ENCODE results near the gene EPHB2. TPM values are rescaled to one million over a fixed set of nuclear protein-coding genes. Genes with fewer than 3 reads are reported as not detected.

Gene EPHB2
- total RNA-seq, 1 donor from 2014 or later = not detected

GRCh38 chr1:22741118-22741517 lies 30.5 kb downstream of the EPHB2 start:
- Mint-ChIP-seq H3K4me1 (no peaks in the 10 kb centered on the region), H3K9me3 (no peaks in the 10 kb centered on the region), H3K27ac (no peak overlapping the region), H3K4me3 (no peak overlapping the region), H3K27me3 (peaks cover 9% of the 10 kb centered on the region), H3K36me3 (ENCODE audit: low read depth) (no peaks in the 10 kb centered on the region)
- no peak for DNase-seq
- intact Hi-C loops (cut with micrococcal nuclease) = no loop called here

DNA sequence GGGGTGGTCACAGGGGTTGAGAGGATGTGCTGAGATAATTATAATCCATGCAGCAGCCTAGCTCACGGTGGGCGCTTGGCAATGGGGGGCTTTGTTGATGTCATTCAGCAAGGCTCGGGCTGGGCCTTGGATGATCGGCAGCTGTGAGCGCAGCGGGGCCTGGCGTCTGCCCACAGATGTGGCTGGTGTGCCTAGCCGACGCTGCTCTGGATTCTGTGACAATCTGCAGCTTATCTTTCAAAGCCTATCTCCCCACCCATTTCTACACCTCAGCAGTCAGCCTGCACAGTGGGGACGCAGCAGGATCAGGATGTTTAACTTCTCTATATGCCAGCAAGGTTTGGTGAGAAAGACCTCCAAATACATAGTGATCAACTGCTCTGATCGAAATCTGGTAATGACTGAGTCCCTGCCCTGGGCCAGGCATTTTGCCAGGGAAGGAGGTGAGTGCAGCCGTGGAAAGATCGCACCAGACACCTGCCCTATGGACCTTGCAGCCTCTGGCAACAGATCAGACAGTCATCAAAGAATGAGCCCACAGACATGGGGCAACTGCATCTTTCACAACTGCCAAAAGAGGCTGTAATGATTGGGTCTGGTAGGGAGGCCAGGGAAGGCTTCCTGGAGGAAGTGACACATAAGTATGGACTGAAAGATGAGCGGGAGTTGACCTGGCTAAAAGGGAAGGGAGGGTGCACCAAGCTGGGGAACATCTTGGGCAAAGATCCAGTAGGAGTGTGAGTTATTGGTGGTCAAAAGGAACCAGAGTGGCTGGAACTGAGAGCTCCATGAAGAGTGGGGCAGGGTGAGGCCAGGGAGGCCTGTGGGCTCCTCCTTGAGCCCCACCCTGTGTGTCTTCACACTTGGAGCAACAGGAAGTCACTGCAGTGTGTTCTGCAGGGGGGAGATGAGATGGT lies 35.3 kb downstream of the EPHB2 start:
- no peaks in the 10 kb centered on the region for H3K36me3 Mint-ChIP-seq (ENCODE audit: low read depth)
- H3K4me3 Mint-ChIP-seq = no peak overlapping the region
- intact Hi-C loops (cut with micrococcal nuclease) = no loop called here
- peaks cover 5% of the 10 kb centered on the region for H3K4me1 Mint-ChIP-seq
- no peaks in the 10 kb centered on the region for H3K9me3 Mint-ChIP-seq
- no peak overlapping the region for H3K27ac Mint-ChIP-seq
- H3K27me3 Mint-ChIP-seq = peaks cover 6% of the 10 kb centered on the region
- DNase-seq = no peak

DNA sequence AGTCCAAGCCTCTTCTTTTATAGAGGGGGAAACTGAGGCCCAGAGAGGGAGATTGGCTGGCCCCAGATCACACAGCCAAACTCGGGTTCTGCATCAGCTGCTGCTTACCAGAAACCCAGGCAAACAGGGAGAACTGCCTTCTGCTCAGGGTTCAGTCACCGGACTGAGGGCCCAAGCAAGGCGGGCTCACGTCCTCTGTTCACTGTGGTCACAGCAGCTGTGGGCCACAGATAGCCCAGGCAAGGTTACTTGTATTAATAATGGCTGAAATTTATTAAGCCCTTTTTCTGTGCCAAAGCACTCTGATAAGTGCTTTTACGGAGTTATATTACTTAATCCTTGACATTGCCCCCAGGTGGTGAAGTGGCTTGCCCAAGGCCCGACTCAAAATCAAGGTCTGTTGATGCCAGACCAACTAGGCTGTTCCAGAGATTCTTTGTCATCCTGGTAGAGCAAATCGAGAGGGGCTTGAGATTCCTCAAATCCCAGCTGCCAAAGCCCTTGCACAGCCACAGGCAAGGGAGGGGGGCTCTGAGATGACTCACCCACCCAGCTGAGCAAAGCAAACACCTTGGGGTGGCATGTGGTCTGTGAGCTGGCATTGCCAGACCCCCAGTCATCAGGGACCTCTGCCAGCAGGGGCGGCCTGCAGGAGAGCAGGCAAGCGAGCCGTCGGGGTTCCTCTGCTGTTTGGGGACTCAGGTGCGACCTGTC lies 36.5 kb downstream of the EPHB2 start:
- intact Hi-C loops (cut with micrococcal nuclease) = no loop called here
- Mint-ChIP-seq H3K27me3 (no peaks in the 10 kb centered on the region), H3K4me3 (no peak overlapping the region), H3K4me1 (peaks cover 5% of the 10 kb centered on the region), H3K36me3 (ENCODE audit: low read depth) (no peaks in the 10 kb centered on the region), H3K9me3 (no peaks in the 10 kb centered on the region), H3K27ac (no peak overlapping the region)
- DNase-seq = no peak

DNA sequence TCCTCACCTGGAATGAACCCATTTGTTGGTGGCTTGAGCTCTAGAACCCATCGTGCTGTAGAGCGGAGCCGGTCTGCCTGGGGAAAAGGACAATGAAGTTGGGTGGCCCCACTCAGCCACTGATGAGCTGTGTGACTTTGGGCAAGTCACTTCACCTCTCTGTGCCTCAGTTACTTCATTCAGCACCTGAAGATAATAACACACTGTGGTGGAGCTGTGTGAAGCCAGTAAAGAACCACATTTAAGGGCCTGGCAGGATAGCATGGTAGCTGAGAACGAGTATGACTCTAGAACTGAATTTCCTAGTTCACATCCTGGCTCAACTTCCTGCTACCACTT lies 37.1 kb downstream of the EPHB2 start:
- H3K4me3 Mint-ChIP-seq = no peak overlapping the region
- H3K27ac Mint-ChIP-seq = no peak overlapping the region
- intact Hi-C loops (cut with micrococcal nuclease) = no loop called here

GRCh38 chr1:22749503-22749902 lies 38.9 kb downstream of the EPHB2 start:
- Mint-ChIP-seq H3K27ac (no peak overlapping the region), H3K4me3 (no peak overlapping the region), H3K27me3 (no peaks in the 10 kb centered on the region), H3K36me3 (ENCODE audit: low read depth) (no peaks in the 10 kb centered on the region), H3K9me3 (no peaks in the 10 kb centered on the region), H3K4me1 (peaks cover 5% of the 10 kb centered on the region)
- DNase-seq = no peak
- intact Hi-C loops (cut with micrococcal nuclease) = no loop called here

More for the DNA sequence above, 37.1 kb downstream of the EPHB2 start:
- no peaks in the 10 kb centered on the region for H3K9me3 Mint-ChIP-seq
- H3K36me3 Mint-ChIP-seq (ENCODE audit: low read depth) = no peaks in the 10 kb centered on the region
- H3K4me1 Mint-ChIP-seq = peaks cover 5% of the 10 kb centered on the region
- H3K27me3 Mint-ChIP-seq = no peaks in the 10 kb centered on the region
- DNase-seq = no peak

- no peak for DNase-seq
- H3K4me1 Mint-ChIP-seq = peaks cover 5% of the 10 kb centered on the region
- H3K36me3 Mint-ChIP-seq (ENCODE audit: low read depth) = no peaks in the 10 kb centered on the region
- no peak overlapping the region for H3K4me3 Mint-ChIP-seq
- no peaks in the 10 kb centered on the region for H3K27me3 Mint-ChIP-seq
- no peaks in the 10 kb centered on the region for H3K9me3 Mint-ChIP-seq
- peak overlapping the region; percentile 16 for H3K27ac Mint-ChIP-seq
- intact Hi-C loops (cut with micrococcal nuclease) = no loop called here
Observed at GRCh38 chr1:22749919-22750684, 39.5 kb downstream of the EPHB2 start.

DNA sequence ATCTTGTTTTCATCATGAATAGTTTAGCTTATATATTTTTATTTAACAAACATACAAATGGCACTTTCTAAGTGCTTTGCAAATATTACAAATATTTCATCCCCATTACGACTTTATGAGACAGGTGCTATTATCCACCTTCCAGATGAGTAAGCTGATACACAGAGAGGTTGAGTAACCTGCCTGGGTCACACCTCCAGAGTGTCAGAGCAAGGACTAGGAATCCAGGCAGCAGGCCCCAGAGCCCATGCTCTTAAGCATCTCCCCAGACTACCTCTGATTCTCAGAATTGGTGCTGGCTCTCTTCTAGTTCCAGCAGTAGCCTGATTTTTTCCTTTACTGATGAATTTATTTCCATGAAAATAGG lies 40.0 kb downstream of the EPHB2 start:
- DNase-seq = no peak
- Mint-ChIP-seq H3K27ac (no peak overlapping the region), H3K9me3 (no peaks in the 10 kb centered on the region), H3K4me1 (peaks cover 5% of the 10 kb centered on the region), H3K27me3 (no peaks in the 10 kb centered on the region), H3K36me3 (ENCODE audit: low read depth) (no peaks in the 10 kb centered on the region), H3K4me3 (no peak overlapping the region)
- intact Hi-C loops (cut with micrococcal nuclease) = no loop called here

GRCh38 chr1:22751124-22751531 lies 40.5 kb downstream of the EPHB2 start:
- H3K4me3 Mint-ChIP-seq = no peak overlapping the region
- DNase-seq = no peak
- H3K27me3 Mint-ChIP-seq = no peaks in the 10 kb centered on the region
- no peaks in the 10 kb centered on the region for H3K36me3 Mint-ChIP-seq (ENCODE audit: low read depth)
- H3K27ac Mint-ChIP-seq = no peak overlapping the region
- intact Hi-C loops (cut with micrococcal nuclease) = no loop called here
- peaks cover 5% of the 10 kb centered on the region for H3K4me1 Mint-ChIP-seq
- H3K9me3 Mint-ChIP-seq = no peaks in the 10 kb centered on the region

GRCh38 chr1:22752339-22752738 lies 41.7 kb downstream of the EPHB2 start:
- H3K36me3 Mint-ChIP-seq (ENCODE audit: low read depth) = no peaks in the 10 kb centered on the region
- peaks cover 5% of the 10 kb centered on the region for H3K4me1 Mint-ChIP-seq
- intact Hi-C loops (cut with micrococcal nuclease) = no loop called here
- H3K27me3 Mint-ChIP-seq = no peaks in the 10 kb centered on the region
- H3K27ac Mint-ChIP-seq = no peak overlapping the region
- DNase-seq = no peak
- no peak overlapping the region for H3K4me3 Mint-ChIP-seq
- H3K9me3 Mint-ChIP-seq = no peaks in the 10 kb centered on the region

DNA sequence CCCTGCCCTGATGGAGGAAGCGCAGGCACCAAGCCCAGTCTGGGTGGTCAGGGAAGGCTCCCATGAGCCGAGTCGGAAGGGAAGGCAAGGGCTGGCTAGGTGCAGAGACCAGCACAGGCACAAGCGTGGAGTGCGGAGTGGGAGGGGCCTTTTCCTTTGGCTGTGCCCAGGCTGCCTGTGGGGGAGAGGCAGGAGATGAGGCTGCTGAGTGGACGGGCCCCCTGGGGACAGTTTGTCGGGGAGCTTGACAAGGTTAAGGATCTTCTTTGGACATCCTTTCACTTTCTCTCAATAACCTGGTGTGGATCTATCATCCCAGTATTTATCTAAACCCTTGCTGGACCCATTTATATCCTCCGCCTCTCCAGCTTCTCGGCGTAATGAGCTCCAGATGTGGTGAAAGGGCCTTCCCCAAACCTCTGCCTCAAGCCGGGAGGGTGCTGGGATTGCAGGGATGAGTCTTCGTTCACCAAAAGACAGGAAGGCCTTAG lies 42.9 kb downstream of the EPHB2 start:
- Mint-ChIP-seq H3K36me3 (ENCODE audit: low read depth) (no peaks in the 10 kb centered on the region), H3K4me1 (peaks cover 5% of the 10 kb centered on the region), H3K27me3 (no peaks in the 10 kb centered on the region), H3K4me3 (no peak overlapping the region), H3K27ac (no peak overlapping the region), H3K9me3 (no peaks in the 10 kb centered on the region)
- DNase-seq = no peak
- intact Hi-C loops (cut with micrococcal nuclease) = no loop called here

- H3K4me1 Mint-ChIP-seq = peaks cover 5% of the 10 kb centered on the region
- intact Hi-C loops (cut with micrococcal nuclease) = no loop called here
- H3K36me3 Mint-ChIP-seq (ENCODE audit: low read depth) = no peaks in the 10 kb centered on the region
- DNase-seq = no peak
- H3K27ac Mint-ChIP-seq = no peak overlapping the region
- H3K9me3 Mint-ChIP-seq = no peaks in the 10 kb centered on the region
- H3K4me3 Mint-ChIP-seq = no peak overlapping the region
- H3K27me3 Mint-ChIP-seq = no peaks in the 10 kb centered on the region
Observed at GRCh38 chr1:22754106-22754768, 43.6 kb downstream of the EPHB2 start.

GRCh38 chr1:22754824-22755223 lies 44.2 kb downstream of the EPHB2 start:
- Mint-ChIP-seq H3K4me3 (no peak overlapping the region), H3K36me3 (ENCODE audit: low read depth) (no peaks in the 10 kb centered on the region), H3K27me3 (no peaks in the 10 kb centered on the region), H3K27ac (no peak overlapping the region), H3K4me1 (peaks cover 5% of the 10 kb centered on the region), H3K9me3 (no peaks in the 10 kb centered on the region)
- DNase-seq = no peak
- intact Hi-C loops (cut with micrococcal nuclease) = no loop called here

GRCh38 chr1:22755641-22756040 lies 45.0 kb downstream of the EPHB2 start:
- Mint-ChIP-seq H3K27ac (no peak overlapping the region), H3K4me3 (no peak overlapping the region), H3K36me3 (ENCODE audit: low read depth) (no peaks in the 10 kb centered on the region), H3K4me1 (no peaks in the 10 kb centered on the region), H3K9me3 (no peaks in the 10 kb centered on the region), H3K27me3 (no peaks in the 10 kb centered on the region)
- intact Hi-C loops (cut with micrococcal nuclease) = no loop called here
- no peak for DNase-seq
